Activated CD8-positive, alpha-beta T cell treated with anti-CD3 and anti-CD28 coated beads for 36 hours (primary cell): ENCODE measurements around the gene TBC1D2B. TPM values are rescaled to one million over a fixed set of nuclear protein-coding genes. Genes with fewer than 3 reads are reported as not detected.

Experiments
- ATAC-seq: fragments of 200-7000 bp; cut with Tn5 transposase; one replicate; pipeline ENCODE4 v1.10.0; 2021; ENCODE audit warnings: mild to moderate bottlenecking, moderate library complexity
- CTCF ChIA-PET: fragments of 350-600 bp; sonication (Branson Sonifier 250); formaldehyde crosslinking; loops from one replicate; lab custom pipeline; 2021; ENCODE audit warnings: antibody characterized with exemption; lab: Charles Lee
- POLR2A ChIA-PET: fragments of 350-600 bp; sonication (Branson Sonifier 250); formaldehyde crosslinking; loops from one replicate; lab custom pipeline; 2021; ENCODE audit warnings: antibody characterized with exemption; lab: Charles Lee
- DNase-seq: peaks from one replicate; pipeline ENCODE4 v3.0.0-alpha.2; 2020
- H3K27ac Mint-ChIP-seq: one replicate; pipeline ENCODE4 v1.8.0; 2021; ENCODE audit warnings: mild to moderate bottlenecking, mixed read lengths
- H3K27me3 Mint-ChIP-seq: one replicate; pipeline ENCODE4 v1.8.0; 2021; ENCODE audit warnings: mixed read lengths
- H3K36me3 Mint-ChIP-seq: one replicate; pipeline ENCODE4 v1.8.0; 2021; ENCODE audit warnings: low read depth, mixed read lengths
- H3K4me1 Mint-ChIP-seq: one replicate; pipeline ENCODE4 v1.8.0; 2021; ENCODE audit warnings: low read depth, mixed read lengths
- H3K4me3 Mint-ChIP-seq: one replicate; pipeline ENCODE4 v1.8.0; 2021; ENCODE audit warnings: mild to moderate bottlenecking, moderate library complexity, mixed read lengths
- H3K9me3 Mint-ChIP-seq: one replicate; pipeline ENCODE4 v1.8.0; 2021; ENCODE audit warnings: mixed read lengths
- CTCF ChIP-seq: fragments of 200-600 bp; IDR thresholded peaks from one replicate; pipeline ENCODE4 v1.8.0; 2022; ENCODE audit warnings: antibody characterized with exemption, mild to moderate bottlenecking
- intact Hi-C: fragments of 100-400 bp; cut with micrococcal nuclease; formaldehyde crosslinking; loops from one replicate; pipeline ENCODE4 v1.10.0; 2022
- total RNA-seq, 2 experiments: library from RNA; stranded (reverse); gene quantifications; one replicate each; pipeline ENCODE4 v1.2.3, GENCODE V29; 2021

Gene TBC1D2B
- total RNA-seq, 2 experiments from 2014 or later: 62.9 to 65.7 TPM

GRCh38 chr15:78010067-78010466 lies 67.4 kb downstream of the TBC1D2B start:
- no peak for TF ChIP-seq CTCF
- ATAC-seq: no peak
- H3K9me3 Mint-ChIP-seq: no peaks in the 10 kb centered on the region
- DNase-seq: no peak
- POLR2A ChIA-PET: interaction anchor here (0.6 to 0.7 kb wide), 2 partner anchors 25 to 89 kb away, joined by 3 to 4 read pairs; no protein-coding TSS in a partner anchor
- H3K36me3 Mint-ChIP-seq: peaks cover 36% of the 10 kb centered on the region
- no peaks in the 10 kb centered on the region for H3K27me3 Mint-ChIP-seq
- CTCF ChIA-PET: interaction anchor here (1.2 to 7.8 kb wide), 5 partner anchors 26 to 230 kb away, joined by 3 to 43 read pairs (median 4); no protein-coding TSS in a partner anchor
- H3K27ac Mint-ChIP-seq: no peak overlapping the region
- intact Hi-C loops: no loop called here
- H3K4me3 Mint-ChIP-seq: no peak overlapping the region
- peaks cover 3% of the 10 kb centered on the region for H3K4me1 Mint-ChIP-seq

DNA sequence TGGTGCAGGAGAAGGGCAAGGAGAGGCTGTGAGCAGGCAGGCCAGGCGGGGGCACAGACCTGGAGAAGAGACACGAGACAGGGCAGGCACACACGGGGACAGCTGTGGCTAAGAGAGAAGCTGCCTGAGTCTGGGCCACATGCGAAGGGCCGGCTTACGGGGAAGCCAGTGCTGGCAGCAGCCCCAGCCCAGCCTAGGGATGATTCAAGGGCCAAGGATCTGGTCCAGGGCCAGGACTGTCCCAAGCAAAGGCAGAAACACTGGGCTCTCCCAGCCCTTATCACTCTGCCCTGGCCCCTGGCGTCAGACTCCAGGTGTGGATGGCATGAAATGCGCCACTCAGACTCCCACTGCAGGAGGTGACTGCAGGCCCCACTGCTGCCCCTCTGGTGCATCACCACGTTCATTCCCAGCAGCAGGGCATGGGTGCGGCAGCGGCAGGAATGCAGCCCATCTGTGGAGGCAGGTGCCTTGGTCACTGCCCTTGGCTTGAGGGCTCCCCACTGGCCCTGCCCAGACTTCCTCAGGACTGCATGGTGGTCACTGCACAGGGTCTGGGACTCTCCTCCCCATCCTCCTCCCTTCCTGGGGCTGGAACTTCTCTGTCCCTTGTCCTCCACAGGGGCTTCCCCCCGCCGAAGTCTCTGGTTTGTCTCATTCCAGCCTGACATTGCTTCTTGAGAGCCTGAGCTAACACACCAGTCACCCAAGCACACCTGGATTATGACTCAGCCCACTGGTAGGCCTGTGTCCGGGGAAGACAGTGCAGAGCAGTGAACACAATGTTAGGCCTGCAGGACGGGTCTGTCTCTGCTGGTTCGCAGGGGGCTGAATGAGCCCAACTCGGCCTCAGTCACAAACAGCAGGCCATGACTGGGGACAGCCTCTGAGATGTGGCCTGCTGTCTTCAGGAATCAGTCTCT lies 69.3 kb downstream of the TBC1D2B start:
- POLR2A ChIA-PET: interaction anchor here (0.6 kb wide), 2 partner anchors 18 to 107 kb away, joined by 3 to 4 read pairs; no protein-coding TSS in a partner anchor
- Mint-ChIP-seq H3K27me3 (no peaks in the 10 kb centered on the region), H3K9me3 (no peaks in the 10 kb centered on the region), H3K27ac (no peak overlapping the region), H3K4me3 (no peak overlapping the region), H3K4me1 (peaks cover 9% of the 10 kb centered on the region), H3K36me3 (peaks cover 36% of the 10 kb centered on the region)
- CTCF ChIA-PET: interaction anchor here (1.9 to 7.8 kb wide), 2 partner anchors 100 to 232 kb away, joined by 4 to 43 read pairs; no protein-coding TSS in a partner anchor
- intact Hi-C loops: no loop called here
- no peak for ATAC-seq
- TF ChIP-seq CTCF: no peak
- DNase-seq: no peak

DNA sequence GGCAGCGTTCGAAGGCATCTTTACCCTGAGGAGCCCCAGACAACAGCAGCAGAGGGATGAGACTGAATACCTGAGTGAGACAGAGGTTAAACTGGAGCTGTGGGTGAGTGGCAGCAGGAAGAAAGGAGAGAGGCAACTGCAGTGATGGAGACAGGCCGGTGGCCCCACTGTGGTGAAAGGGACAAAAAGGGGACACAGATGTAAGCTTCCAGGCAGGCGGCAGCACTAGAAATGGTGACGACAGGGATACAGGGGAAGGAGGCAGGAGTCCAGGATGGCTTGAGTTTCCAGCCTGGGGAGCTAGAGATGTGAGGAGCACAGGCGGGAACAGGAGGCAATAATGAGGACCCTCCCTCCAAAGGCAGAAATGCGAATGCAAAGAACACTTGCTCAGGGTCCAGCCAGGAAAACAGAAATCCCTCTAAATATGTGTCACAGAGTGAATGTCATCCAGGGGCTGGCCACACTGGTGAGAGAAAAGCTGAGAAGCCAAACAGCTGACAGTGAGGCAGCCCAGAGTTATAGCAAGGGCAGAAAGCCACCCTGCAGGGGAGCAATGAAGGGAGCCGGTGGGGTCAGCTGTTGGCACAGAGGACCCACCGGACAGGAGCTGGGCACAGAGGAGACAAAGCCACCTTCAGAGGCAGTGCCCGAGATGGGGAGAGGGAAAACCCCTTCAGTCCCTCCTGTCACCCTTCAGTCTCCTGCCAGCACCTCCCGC lies 70.1 kb downstream of the TBC1D2B start:
- no peak for DNase-seq
- H3K27me3 Mint-ChIP-seq: no peaks in the 10 kb centered on the region
- peaks cover 11% of the 10 kb centered on the region for H3K4me1 Mint-ChIP-seq
- ChIA-PET CTCF (interaction anchor here (7.8 kb wide), 1 partner anchor 101 kb away, joined by 43 read pairs; no protein-coding TSS in a partner anchor), POLR2A (interaction anchor here (1.1 kb wide), 1 partner anchor 17 kb away, joined by 3 read pairs; no protein-coding TSS in a partner anchor)
- peak overlapping the region; percentile 31 for H3K27ac Mint-ChIP-seq
- no peak overlapping the region for H3K4me3 Mint-ChIP-seq
- no peak for TF ChIP-seq CTCF
- no peaks in the 10 kb centered on the region for H3K9me3 Mint-ChIP-seq
- intact Hi-C loops: no loop called here
- H3K36me3 Mint-ChIP-seq: peaks cover 35% of the 10 kb centered on the region
- no peak for ATAC-seq

GRCh38 chr15:78006567-78007205 lies 70.8 kb downstream of the TBC1D2B start:
- Mint-ChIP-seq H3K27me3 (no peaks in the 10 kb centered on the region), H3K27ac (peak overlapping the region; percentile 10), H3K4me3 (no peak overlapping the region), H3K36me3 (peaks cover 30% of the 10 kb centered on the region), H3K4me1 (peaks cover 11% of the 10 kb centered on the region), H3K9me3 (no peaks in the 10 kb centered on the region)
- ATAC-seq (no peak), DNase-seq (no peak)
- ChIA-PET POLR2A (interaction anchor here (1.1 kb wide), 1 partner anchor 17 kb away, joined by 3 read pairs; no protein-coding TSS in a partner anchor), CTCF (interaction anchor here (0.9 to 7.8 kb wide), 4 partner anchors 28 to 102 kb away, joined by 3 to 43 read pairs (median 3); no protein-coding TSS in a partner anchor)
- intact Hi-C loops: no loop called here
- no peak for TF ChIP-seq CTCF
